GM23338 (cell line): ENCODE measurements around the gene FPGS. TPM values are rescaled to one million over a fixed set of nuclear protein-coding genes. Genes with fewer than 3 reads are reported as not detected.

Experiments
- microRNA-seq: library from miRNA; unstranded; fragments of <30 nt; microRNA quantifications from one replicate; pipeline ENCODE4, GENCODE V29; 2017
- polyA plus RNA-seq: library from polyadenylated mRNA; unstranded; fragments of >200 nt; fragmentation: Nextera tagmentation; extraction: Ambion mirVana; gene quantifications from 2 replicates; pipeline ENCODE4 v1.2.1, GENCODE V29; 2016
- small RNA-seq: library from RNA; depleted of rRNA; stranded (forward); fragments of <200 nt; gene quantifications from one replicate; pipeline ENCODE3, GENCODE V24; 2014; ENCODE audit warnings: low replicate concordance
- total RNA-seq: library from RNA; depleted of rRNA; stranded (reverse); fragments of >200 nt; shearing (Covaris generic); gene quantifications from 2 replicates; pipeline ENCODE4 v1.2.3, GENCODE V29; 2014; rRNA removed

The FPGS gene
- total and polyA plus RNA-seq, 2 experiments from 2014 or later = 40.7 to 87.2 TPM

Small RNA genes within 50 kb of the gene (microRNA-seq; reads per million reads assigned to microRNA genes)
- not detected for gene MIR2861
- not detected for gene MIR3960

Small RNA genes within 50 kb of the gene (small RNA-seq; reads per million reads assigned to genes)
- not detected for gene RF00019
- not detected for gene RNA5SP296

Other genes with a start within 250 kb of the FPGS start
- gene STXBP1, start 190.6 kb upstream of the FPGS start, total RNA-seq = 48.6 and 76.4 TPM in 2 replicates
- gene STXBP1, start 190.6 kb upstream of the FPGS start, polyA plus RNA-seq = 45.8 and 50.4 TPM in 2 replicates
- gene CFAP157, start 95.9 kb upstream of the FPGS start, total RNA-seq = 0.17 TPM in 1 of 2 replicates, not detected in the other
- gene CFAP157, start 95.9 kb upstream of the FPGS start, polyA plus RNA-seq = 0.55 and 0.78 TPM in 2 replicates
- gene PTRH1, start 87.2 kb upstream of the FPGS start, total RNA-seq = 9.5 and 15.1 TPM in 2 replicates
- 18.6 and 18.9 TPM in 2 replicates for gene PTRH1, start 87.2 kb upstream of the FPGS start, polyA plus RNA-seq
- gene TTC16, start 86.8 kb upstream of the FPGS start, total RNA-seq = not detected in 2 replicates
- gene TTC16, start 86.8 kb upstream of the FPGS start, polyA plus RNA-seq = not detected in 2 replicates
- 21.1 and 23.5 TPM in 2 replicates for gene TOR2A, start 67.6 kb upstream of the FPGS start, total RNA-seq
- 14.4 TPM in 2 replicates for gene TOR2A, start 67.6 kb upstream of the FPGS start, polyA plus RNA-seq
- gene SH2D3C, start 24.2 kb upstream of the FPGS start, total RNA-seq = 4.5 and 7.3 TPM in 2 replicates
- gene SH2D3C, start 24.2 kb upstream of the FPGS start, polyA plus RNA-seq = 4.2 and 4.4 TPM in 2 replicates
- 63.9 and 84.3 TPM in 2 replicates for gene CDK9, start 16.8 kb upstream of the FPGS start, total RNA-seq
- 49.7 and 58.5 TPM in 2 replicates for gene CDK9, start 16.8 kb upstream of the FPGS start, polyA plus RNA-seq
- gene ENG, start 51.8 kb downstream of the FPGS start, total RNA-seq = 1.4 and 3.0 TPM in 2 replicates
- gene ENG, start 51.8 kb downstream of the FPGS start, polyA plus RNA-seq = 2.6 TPM in 2 replicates
- gene AK1, start 74.8 kb downstream of the FPGS start, total RNA-seq = 6.7 and 16.2 TPM in 2 replicates
- 35.5 and 36.3 TPM in 2 replicates for gene AK1, start 74.8 kb downstream of the FPGS start, polyA plus RNA-seq
- gene ST6GALNAC6, start 96.7 kb downstream of the FPGS start, total RNA-seq = 39.2 and 46.3 TPM in 2 replicates
- gene ST6GALNAC6, start 96.7 kb downstream of the FPGS start, polyA plus RNA-seq = 20.7 and 21.5 TPM in 2 replicates
- gene ST6GALNAC4, start 114.2 kb downstream of the FPGS start, total RNA-seq = 35.3 and 39.1 TPM in 2 replicates
- gene ST6GALNAC4, start 114.2 kb downstream of the FPGS start, polyA plus RNA-seq = 7.9 and 8.1 TPM in 2 replicates
- 7.5 and 13.4 TPM in 2 replicates for gene PIP5KL1, start 127.9 kb downstream of the FPGS start, total RNA-seq
- 19.5 and 25.1 TPM in 2 replicates for gene PIP5KL1, start 127.9 kb downstream of the FPGS start, polyA plus RNA-seq
- gene DPM2, start 135.0 kb downstream of the FPGS start, total RNA-seq = 29.0 and 36.6 TPM in 2 replicates
- gene DPM2, start 135.0 kb downstream of the FPGS start, polyA plus RNA-seq = 92.2 and 92.4 TPM in 2 replicates
- 21.5 and 22.4 TPM in 2 replicates for gene EEIG1, start 178.1 kb downstream of the FPGS start, total RNA-seq
- 11.2 and 11.5 TPM in 2 replicates for gene EEIG1, start 178.1 kb downstream of the FPGS start, polyA plus RNA-seq